Activated CD8-positive, alpha-beta memory T cell treated with anti-CD3 and anti-CD28 coated beads, Interleukin-2, amount 50 U/mL, for 1 hour (primary cell): Measurements from ENCODE around the gene PDE7B.

Experiments
- DNase-seq: peaks from one replicate; pipeline ENCODE4 v3.0.0-alpha.2; 2020; ENCODE audit errors: extremely low read depth

The PDE7B gene

DNA sequence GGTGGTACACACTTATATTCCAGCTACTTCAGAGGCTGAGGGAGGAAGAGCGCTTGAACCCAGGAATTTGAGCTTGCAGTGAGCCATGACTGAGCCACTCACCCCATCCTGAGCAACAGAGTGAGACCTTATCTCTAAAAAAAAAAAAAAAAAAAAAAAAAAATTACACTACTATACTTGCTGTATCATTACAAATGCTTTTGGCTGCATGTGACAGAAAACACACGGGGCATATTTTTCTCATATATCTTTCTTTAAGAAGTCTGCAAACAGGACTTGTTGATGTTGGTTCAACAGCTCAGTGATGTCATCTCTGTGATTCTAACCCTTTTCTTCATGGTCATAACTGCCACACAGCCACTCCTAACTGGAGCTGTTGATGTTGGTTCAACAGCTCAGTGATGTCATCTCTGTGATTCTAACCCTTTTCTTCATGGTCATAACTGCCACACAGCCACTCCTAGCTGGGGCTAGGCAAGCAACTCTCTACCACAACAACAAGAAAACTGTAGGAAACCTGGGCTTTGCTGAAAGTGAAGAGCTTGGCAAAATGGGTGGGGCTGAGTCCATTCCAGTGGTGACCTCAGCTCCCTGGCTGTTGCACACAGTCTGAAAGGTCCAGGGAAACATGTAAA lies 378.8 kb downstream of the PDE7B start:
- no peak for DNase-seq

DNA sequence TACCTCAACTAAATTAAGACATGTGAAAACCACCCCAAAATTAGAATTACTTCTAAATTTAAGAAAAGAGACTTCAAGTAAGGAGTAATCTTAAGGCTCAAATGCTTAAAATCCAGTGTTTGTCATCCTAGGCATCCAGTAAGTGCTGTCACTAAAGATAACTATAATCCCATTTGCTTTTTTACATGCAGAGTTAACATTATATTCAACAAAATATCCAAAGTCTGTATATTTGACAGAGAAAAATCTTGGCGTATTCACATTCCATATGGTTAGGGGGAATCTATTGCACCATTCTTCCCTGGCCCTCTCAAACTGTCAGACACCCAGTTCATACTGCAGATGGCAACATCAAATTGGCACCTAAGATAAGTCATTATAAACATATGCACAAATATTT lies 381.2 kb downstream of the PDE7B start:
- DNase-seq: no peak

DNA sequence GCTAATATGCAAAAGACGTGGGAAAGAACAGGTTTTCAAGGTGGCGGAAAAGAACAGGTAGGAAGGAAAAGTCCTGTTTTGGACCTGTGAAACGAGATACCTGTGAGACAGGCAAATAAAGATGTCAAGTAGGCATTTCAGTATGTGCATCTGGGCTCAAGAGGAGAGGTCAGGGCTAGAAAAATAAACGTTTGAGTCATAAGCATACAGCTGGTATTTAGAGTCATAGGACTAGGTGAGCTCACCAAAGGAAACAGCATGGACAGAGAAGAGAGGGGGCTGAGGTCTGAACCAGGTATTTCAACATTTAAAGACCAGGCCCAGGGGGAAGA lies 383.7 kb downstream of the PDE7B start:
- DNase-seq: no peak

DNA sequence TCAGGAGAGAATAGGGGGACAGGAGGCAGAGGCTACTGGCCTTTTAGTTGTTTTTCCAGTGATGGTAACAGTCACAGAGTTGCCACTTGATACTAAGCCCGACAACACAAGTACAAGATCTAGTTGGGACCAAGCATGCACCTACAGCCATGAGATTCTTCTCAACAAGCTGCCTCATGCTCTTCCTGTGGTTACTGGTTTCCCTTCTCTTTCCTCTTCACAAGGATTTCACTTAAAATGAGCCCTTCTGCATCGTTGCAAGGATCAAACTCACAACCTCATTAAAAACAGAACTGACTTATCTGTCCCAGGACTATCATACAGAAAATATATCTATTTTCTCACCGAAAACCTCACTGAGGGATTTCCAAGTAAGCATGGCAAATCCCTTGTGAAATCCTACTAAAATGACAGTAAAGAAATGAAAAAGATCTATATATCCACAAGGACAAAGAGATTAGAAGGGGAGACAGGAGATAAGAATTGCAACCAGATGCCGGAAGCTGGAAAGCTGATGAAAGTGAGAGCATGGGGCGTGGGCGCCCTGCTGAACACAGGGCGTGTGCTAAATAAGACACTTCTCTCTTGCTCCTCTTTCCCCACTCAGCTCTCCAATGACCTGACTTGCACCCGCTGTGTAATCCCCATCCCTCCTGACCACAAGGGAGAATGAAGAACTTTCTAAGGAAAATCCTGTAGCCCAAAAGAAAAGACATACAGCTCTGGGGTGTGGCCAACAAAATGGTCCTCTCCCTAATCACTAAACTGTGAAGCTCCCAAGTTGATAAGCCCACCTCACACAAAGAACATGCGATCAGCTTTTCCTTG lies 385.2 kb downstream of the PDE7B start:
- no peak for DNase-seq

DNA sequence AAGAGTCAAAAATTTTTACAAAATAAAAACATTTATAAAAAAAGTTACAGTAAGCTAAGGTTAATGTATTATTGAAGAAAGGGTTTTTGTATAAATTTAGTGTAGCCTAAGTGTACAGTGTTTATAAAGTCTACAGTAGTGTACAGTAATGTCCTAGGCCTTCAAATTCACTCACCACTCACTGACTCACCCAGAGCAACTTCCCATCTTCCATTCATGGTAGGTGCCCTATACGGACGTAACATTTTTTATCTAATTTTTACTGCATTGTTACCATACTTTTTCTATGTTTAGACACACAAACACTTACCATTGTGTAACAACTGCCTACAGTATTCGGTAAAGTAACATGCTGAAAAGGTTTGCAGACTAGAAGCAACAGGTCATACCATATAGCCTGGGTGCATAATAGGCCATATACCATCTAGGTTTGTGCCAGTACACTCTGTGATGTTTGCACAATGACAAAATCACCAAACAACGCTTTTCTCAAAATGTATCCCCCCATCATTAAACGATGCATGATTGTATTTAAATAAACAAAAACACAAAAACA lies 392.6 kb downstream of the PDE7B start:
- DNase-seq: no peak
